GM08714 (cell line): Measurements from ENCODE around the gene GSDMA.

ENCODE experiments used
- H3K4me3 ChIP-seq: fragments of 200-500 bp; sonication (Bioruptor generic); 2 replicates; pipeline ENCODE4 v1.5.1; 2014; ENCODE audit warnings: mild to moderate bottlenecking, low read length, inconsistent platforms
- ZNF274 ChIP-seq: IDR thresholded peaks from 2 replicates; pipeline ENCODE4 v1.6.1; 2012; ENCODE audit warnings: mild to moderate bottlenecking, low read depth, low read length

Gene GSDMA

GRCh38 chr17:40023590-40024292 is 60.9 kb downstream of the GSDMA start:
- TF ChIP-seq ZNF274 = no peak
- no peak overlapping the region for H3K4me3 ChIP-seq

GRCh38 chr17:40024901-40025300 is 62.1 kb downstream of the GSDMA start:
- no peak for TF ChIP-seq ZNF274

GRCh38 chr17:40025559-40025958 is 62.8 kb downstream of the GSDMA start:
- TF ChIP-seq ZNF274 = no peak
- no peak overlapping the region for H3K4me3 ChIP-seq

More at GRCh38 chr17:40024901-40025300, 62.1 kb downstream of the GSDMA start:
- no peak overlapping the region for H3K4me3 ChIP-seq

- TF ChIP-seq ZNF274 = no peak
- H3K4me3 ChIP-seq = no peak overlapping the region
Measured at GRCh38 chr17:40025991-40026815, 63.4 kb downstream of the GSDMA start.

- H3K4me3 ChIP-seq = no peak overlapping the region
- no peak for TF ChIP-seq ZNF274
Measured at GRCh38 chr17:40026816-40027613, 64.2 kb downstream of the GSDMA start.
